Measurements from ENCODE around the gene SDK1. TPM values are rescaled to one million over a fixed set of nuclear protein-coding genes. Genes with fewer than 3 reads are reported as not detected.

The SDK1 gene
- total RNA-seq, 1 donor from 2014 or later: 4.3 TPM

DNA sequence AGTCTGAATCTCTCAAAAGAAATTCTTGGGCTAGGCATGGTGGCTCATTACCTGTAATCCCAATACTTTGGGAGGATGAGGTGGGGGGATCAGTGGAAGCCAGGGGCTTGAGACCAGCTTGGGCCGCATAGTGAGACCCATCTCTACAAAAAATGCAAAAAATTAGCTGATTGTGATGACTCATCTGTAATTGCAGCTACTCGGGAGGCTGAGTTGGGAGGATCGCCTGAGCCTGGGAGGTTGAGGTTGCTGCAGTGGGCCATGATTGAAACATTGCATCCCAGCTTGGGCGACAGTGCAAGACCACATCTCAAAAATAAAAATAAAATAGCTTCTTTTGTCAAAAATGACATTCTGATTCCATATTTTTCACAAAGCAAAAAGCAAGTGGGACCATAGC is 736.3 kb downstream of the SDK1 start:
- no peak overlapping the region for H3K4me3 Mint-ChIP-seq (ENCODE audit: unreplicated experiment)
- no peak overlapping the region for H3K27ac Mint-ChIP-seq (ENCODE audit: unreplicated experiment)
- no peaks in the 10 kb centered on the region for H3K4me1 Mint-ChIP-seq (ENCODE audit: unreplicated experiment)
- TF ChIP-seq, protein P1, sequence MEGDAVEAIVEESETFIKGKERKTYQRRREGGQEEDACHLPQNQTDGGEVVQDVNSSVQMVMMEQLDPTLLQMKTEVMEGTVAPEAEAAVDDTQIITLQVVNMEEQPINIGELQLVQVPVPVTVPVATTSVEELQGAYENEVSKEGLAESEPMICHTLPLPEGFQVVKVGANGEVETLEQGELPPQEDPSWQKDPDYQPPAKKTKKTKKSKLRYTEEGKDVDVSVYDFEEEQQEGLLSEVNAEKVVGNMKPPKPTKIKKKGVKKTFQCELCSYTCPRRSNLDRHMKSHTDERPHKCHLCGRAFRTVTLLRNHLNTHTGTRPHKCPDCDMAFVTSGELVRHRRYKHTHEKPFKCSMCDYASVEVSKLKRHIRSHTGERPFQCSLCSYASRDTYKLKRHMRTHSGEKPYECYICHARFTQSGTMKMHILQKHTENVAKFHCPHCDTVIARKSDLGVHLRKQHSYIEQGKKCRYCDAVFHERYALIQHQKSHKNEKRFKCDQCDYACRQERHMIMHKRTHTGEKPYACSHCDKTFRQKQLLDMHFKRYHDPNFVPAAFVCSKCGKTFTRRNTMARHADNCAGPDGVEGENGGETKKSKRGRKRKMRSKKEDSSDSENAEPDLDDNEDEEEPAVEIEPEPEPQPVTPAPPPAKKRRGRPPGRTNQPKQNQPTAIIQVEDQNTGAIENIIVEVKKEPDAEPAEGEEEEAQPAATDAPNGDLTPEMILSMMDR (IDR thresholded peaks at IDR 0.05; ENCODE audit: unreplicated experiment): no peak
- no peaks in the 10 kb centered on the region for H3K9me3 Mint-ChIP-seq (ENCODE audit: unreplicated experiment)
- no peak for DNase-seq (ENCODE audit: low spot score)
- H3K36me3 Mint-ChIP-seq (ENCODE audit: low read depth, unreplicated experiment): no peaks in the 10 kb centered on the region
- peaks cover 1% of the 10 kb centered on the region for H3K27me3 Mint-ChIP-seq (ENCODE audit: unreplicated experiment)

DNA sequence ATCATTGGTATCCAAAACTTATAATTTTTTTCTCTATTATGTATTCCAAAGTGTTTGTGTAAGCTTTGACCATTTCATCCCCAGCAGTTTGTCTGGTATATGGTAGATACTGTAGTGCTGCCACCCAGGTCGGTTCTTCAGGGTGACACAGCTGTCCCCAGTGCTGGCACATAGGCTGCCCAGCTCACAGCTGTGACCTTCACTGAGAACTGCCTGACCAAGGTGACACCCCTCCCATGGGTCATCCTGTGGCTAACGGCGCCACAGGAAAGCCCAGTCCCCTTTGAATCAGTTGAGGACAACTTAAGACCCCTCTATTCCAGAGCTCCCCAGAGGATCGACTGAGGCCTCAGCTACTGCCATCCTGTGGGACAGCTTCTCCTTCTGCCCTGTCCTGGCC is 736.8 kb downstream of the SDK1 start:
- H3K4me1 Mint-ChIP-seq (ENCODE audit: unreplicated experiment): no peaks in the 10 kb centered on the region
- H3K36me3 Mint-ChIP-seq (ENCODE audit: low read depth, unreplicated experiment): no peaks in the 10 kb centered on the region
- peaks cover 1% of the 10 kb centered on the region for H3K27me3 Mint-ChIP-seq (ENCODE audit: unreplicated experiment)
- TF ChIP-seq, protein P1 (IDR thresholded peaks at IDR 0.05; ENCODE audit: unreplicated experiment): no peak
- no peak for DNase-seq (ENCODE audit: low spot score)
- H3K9me3 Mint-ChIP-seq (ENCODE audit: unreplicated experiment): no peaks in the 10 kb centered on the region
- H3K4me3 Mint-ChIP-seq (ENCODE audit: unreplicated experiment): no peak overlapping the region
- no peak overlapping the region for H3K27ac Mint-ChIP-seq (ENCODE audit: unreplicated experiment)

DNA sequence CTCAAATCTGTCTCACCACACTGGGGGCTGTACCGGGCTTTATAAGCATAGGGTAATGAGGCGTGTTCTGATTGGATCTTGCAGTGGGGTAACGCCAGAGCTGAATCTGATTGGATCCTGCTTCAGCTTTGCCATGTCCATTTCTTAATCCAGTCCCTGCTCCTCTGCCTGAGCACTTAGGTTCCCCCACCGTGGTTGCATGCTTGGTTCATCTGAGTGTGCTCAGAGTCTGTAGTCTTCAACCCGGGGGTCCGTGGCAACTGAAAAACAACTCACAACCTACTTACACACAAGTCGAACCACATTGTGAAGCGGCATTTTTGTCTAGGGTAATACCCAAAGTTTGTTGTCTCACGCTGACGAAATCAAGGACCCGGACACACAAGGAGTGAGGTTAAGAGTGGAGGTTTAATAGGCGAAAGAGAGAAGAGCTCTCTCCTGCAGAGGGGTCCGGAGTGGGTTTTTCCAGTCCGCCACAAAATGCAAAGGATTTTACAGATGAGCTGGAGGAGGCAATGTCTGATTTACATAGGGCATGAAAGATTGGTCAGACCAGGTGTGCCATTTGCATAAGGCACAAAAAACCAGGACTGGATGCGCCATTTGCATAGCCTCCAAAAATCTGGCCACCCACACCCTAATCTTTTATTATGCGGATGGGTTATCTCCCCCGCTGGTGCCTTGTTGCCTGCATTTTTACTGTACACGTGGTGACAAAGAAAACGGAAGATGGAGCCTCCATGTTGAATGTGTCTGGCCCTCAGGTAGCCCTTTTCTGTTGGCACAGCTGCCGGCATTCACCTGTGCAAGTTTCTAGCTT is 739.3 kb downstream of the SDK1 start:
- no peaks in the 10 kb centered on the region for H3K4me1 Mint-ChIP-seq (ENCODE audit: unreplicated experiment)
- H3K4me3 Mint-ChIP-seq (ENCODE audit: unreplicated experiment): no peak overlapping the region
- H3K27me3 Mint-ChIP-seq (ENCODE audit: unreplicated experiment): no peaks in the 10 kb centered on the region
- H3K27ac Mint-ChIP-seq (ENCODE audit: unreplicated experiment): no peak overlapping the region
- no peaks in the 10 kb centered on the region for H3K36me3 Mint-ChIP-seq (ENCODE audit: low read depth, unreplicated experiment)
- TF ChIP-seq, protein P1 (IDR thresholded peaks at IDR 0.05; ENCODE audit: unreplicated experiment): no peak
- no peaks in the 10 kb centered on the region for H3K9me3 Mint-ChIP-seq (ENCODE audit: unreplicated experiment)
- no peak for DNase-seq (ENCODE audit: low spot score)

DNA sequence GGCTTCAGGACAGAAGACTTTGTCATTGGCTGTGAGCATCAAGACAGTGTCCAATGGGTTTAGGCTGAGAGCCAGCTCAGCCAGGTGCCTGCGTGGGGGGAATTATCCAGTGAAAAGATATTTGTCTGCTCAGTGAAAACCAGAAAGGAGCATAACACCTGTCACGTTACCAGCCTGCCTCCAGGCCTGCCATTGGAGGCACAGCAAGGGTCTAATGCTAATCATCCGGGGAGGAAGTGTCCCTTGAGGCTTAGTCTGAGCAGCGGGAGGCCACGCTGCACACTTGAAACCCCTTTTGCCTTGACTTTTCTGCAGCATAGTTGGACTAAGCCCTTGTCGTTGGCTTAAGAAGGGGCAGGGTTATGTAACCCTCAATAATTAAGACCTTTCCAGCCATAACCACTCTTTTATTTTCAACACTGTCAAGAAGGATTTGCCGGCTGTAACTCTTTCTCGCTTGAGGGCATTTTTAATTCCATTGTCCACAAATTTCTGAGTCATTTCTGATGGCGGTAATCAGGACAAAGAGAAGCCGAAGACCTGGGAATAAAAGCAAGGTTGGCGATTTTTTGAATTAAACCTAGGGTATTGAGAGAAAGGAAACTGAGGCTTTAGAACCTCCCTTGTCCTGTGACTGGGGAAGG is 741.5 kb downstream of the SDK1 start:
- Mint-ChIP-seq H3K36me3 (ENCODE audit: low read depth, unreplicated experiment) (no peaks in the 10 kb centered on the region), H3K27me3 (ENCODE audit: unreplicated experiment) (no peaks in the 10 kb centered on the region), H3K4me3 (ENCODE audit: unreplicated experiment) (no peak overlapping the region), H3K9me3 (ENCODE audit: unreplicated experiment) (no peaks in the 10 kb centered on the region), H3K27ac (ENCODE audit: unreplicated experiment) (no peak overlapping the region), H3K4me1 (ENCODE audit: unreplicated experiment) (no peaks in the 10 kb centered on the region)
- DNase-seq (ENCODE audit: low spot score): no peak
- TF ChIP-seq, protein P1 (IDR thresholded peaks at IDR 0.05; ENCODE audit: unreplicated experiment): no peak

DNA sequence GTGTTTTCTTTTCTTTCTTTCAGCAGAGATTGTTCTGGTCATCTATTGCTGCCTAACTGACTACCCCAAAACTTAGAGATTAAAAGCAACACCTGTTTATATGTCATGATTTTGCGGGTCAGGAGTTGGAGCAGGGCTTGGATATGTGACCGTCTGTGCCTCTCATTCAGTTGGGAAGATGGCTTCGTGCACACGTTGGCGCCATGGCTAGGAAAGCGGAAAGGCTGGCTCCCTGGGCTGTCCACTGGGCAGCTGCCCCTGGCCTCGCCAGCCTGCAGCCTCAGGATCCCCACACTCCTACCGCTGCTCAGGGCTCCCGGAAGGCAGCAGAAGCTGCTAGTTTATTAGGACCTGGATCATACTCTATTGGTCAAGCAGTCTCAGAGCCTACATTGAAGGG is 742.9 kb downstream of the SDK1 start:
- TF ChIP-seq, protein P1 (IDR thresholded peaks at IDR 0.05; ENCODE audit: unreplicated experiment): no peak
- Mint-ChIP-seq H3K4me1 (ENCODE audit: unreplicated experiment) (no peaks in the 10 kb centered on the region), H3K4me3 (ENCODE audit: unreplicated experiment) (no peak overlapping the region), H3K27me3 (ENCODE audit: unreplicated experiment) (no peaks in the 10 kb centered on the region), H3K36me3 (ENCODE audit: low read depth, unreplicated experiment) (no peaks in the 10 kb centered on the region), H3K9me3 (ENCODE audit: unreplicated experiment) (no peaks in the 10 kb centered on the region), H3K27ac (ENCODE audit: unreplicated experiment) (no peak overlapping the region)
- no peak for DNase-seq (ENCODE audit: low spot score)

All from endothelial cell (in vitro differentiated cells).